HG03095 (cell line): ENCODE results near the gene CLCA4.

Experiments
- ATAC-seq: cut with Tn5 transposase; IDR thresholded peaks from one replicate; pipeline ENCODE4 v1.9.1; 2021; ENCODE audit warnings: moderate library complexity; ENCODE audit not compliant: unreplicated experiment

Gene CLCA4

DNA sequence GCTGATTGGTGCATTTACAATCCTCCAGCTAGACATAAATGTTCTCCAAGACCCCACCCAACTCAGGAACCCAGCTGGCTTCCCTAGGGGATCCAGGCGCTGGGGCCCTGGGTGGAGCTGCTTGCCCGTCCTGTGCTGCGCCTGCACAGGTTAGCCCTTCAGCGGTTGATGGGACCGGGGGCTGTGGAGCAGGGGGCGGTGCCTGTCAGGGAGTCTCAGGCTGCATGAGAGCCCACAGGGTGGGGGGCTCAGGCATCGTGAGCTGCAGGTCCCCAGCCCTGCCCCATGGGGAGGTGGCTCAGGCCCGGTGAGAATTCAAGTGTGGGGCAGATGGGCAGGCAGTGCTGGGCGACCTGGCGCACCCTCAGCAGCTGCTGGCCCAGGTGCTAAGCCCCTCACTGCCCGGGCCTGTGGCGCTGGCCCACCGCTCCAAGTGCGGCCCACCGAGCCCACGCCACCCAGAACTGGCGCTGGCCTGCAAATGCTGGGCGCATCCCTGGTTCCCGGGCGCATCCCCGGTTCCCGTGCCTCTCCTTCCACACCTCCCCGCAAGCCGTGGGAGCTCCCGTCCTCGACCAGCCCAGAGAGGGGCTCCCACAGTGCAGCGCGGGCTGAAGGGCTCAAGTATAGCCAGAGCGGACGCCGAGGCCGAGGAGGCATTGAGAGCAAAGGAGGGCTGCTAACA lies 23.1 kb upstream of the CLCA4 start:
- ATAC-seq: no peak

DNA sequence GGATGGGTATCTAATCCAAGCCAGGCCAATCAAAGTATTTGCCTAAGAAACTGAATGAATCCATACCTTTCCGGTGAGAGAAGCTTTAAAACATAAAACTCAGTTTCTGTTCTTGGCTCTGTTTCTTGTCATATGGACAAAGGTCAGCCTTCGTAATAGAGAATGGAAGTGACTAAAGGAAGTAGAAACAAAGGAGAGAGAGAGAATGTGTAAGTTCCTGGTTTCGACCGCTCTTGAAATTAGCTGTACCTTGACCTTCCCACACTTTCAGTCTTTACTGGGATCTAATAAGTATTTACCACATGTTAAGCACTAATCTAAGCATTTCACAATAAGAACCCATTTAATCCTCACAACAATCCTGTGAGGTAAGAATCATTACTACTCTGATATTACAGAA lies 19.6 kb upstream of the CLCA4 start:
- no peak for ATAC-seq

DNA sequence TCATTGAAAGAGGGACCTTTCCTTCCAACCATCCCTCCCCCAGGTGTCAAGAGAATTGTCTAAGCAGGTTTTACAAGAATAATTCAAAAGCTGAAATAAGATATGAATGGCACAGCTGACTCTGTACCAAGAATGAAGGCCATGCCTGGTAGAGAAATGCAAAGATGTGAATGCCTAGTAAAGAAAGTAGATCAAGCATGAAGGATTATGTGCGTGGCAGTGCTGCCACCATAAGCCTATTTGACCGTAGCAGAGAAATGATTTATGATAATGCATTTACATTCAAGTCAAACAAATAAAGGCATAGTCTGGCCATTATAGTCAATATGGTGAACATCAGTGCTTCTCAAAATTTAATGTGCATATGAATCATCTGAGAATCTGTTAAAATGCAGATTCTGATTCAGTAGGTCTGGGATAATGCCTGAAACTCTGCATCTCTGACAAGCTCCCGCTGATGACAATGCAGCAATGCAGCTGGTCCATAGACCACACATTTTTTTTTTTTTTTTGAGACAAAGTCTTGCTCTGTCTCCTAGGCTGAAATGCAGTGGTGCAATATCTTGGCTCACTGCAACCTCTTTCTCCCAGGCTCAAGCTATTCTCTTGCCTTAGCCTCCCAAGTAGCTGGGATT lies 16.6 kb upstream of the CLCA4 start:
- ATAC-seq: no peak

DNA sequence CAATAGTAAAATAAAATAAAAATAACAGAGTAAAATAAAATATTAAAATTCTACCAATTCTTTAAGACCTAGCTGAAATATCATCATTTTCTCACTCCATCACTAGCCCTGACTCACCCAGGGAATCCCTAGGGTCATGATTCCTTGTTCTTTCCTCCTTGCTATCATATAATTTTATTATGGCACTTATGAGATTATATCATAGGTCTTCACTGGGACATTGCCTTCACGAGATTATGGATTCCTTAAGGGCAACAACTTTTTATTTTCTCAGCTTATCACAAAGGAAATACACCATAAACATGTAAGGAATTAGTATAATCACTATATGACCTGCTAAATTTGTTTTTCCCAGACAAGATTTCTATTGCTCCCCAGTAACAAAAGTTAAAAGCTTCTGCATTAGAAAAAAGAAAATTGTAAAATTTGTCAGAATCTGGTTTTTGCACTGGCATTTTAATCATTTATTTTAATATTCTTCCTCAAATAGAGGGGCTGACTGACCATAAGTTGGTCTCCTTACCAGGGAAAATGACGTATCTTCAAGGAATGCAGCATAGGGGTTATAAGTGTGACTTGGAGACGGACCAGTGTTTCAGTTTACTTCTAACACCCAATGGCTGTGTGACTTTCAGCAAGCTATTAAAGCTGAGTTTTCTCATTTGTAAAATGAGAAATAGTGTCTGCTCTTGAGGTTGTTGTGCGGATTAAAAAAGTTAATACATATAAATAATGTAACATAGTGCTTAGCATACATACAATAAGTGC lies 8.8 kb upstream of the CLCA4 start:
- no peak for ATAC-seq

DNA sequence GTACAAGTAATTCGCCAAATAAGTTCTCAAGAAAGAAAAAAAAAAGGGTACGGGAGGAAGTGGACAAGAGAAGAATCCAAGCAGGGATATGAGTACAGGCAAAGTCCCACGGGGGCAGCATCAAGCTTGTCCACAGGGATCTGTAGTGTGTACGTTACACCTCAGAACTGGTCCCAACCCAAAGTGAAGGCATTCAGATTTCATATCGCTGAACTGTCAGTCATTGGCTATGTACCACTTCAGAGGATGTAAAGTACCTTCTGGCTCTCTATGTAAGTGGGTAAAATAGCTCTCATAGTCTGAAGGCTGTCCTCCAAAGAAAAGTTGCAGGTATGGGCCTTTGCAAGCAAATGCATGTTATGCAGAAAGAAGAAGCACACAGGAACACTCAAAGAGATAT lies 8.1 kb upstream of the CLCA4 start:
- ATAC-seq: no peak

DNA sequence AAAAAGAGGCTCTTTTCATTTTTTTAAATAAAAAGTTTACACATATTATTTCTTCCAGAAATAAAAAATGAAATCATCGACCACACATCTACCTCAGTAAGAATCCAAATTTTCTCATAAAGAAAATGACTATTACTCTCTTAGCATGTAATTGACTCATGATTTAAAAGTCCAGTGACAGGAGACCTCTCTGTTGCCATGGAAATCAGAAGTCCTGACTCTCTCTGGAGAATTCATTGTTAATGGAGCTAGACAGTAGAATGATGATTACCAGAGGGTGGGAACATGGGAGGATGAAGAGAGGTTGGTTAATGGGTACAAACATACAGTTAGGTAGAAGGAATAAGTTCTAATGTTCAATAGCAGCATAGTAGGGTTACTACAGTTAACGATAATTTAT lies 5.0 kb upstream of the CLCA4 start:
- no peak for ATAC-seq

DNA sequence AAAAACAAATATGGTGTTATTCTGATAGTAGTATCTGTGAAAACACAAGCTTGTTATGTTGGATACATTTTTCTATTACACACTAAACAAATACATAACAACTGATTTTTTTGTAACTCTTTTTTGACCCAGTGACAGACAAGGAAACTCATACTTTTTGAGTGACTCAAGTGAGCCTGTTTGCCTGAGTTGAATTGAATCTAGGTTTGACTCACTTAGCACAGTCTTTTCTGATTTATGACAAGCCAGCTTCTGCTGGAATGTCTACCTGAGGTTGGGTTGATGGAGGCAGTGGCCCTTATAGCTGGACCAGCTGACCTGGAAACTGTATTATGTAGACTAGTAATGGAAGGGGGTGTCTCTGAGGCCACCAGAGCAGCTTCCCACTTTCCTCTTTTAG lies 4.2 kb upstream of the CLCA4 start:
- no peak for ATAC-seq

DNA sequence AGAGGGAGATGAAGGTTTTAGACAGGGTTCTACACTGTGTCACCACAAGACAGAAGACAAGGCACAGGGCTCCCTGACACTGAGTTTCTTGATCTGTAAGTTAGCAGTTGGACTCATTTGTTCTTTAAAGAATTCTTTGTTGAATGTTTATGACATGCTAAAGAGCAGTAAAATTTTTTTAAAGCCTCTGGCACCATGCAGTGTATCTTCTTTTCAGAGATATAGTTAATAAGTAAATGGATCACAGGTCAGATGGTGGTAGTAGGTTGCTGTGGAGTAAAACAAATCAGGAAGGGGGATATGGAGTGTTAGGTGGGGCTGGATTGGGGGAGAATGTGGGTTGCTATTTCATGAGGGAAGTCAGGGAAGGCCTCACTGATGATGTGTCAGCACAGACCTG lies 2.0 kb downstream of the CLCA4 start:
- ATAC-seq: no peak

DNA sequence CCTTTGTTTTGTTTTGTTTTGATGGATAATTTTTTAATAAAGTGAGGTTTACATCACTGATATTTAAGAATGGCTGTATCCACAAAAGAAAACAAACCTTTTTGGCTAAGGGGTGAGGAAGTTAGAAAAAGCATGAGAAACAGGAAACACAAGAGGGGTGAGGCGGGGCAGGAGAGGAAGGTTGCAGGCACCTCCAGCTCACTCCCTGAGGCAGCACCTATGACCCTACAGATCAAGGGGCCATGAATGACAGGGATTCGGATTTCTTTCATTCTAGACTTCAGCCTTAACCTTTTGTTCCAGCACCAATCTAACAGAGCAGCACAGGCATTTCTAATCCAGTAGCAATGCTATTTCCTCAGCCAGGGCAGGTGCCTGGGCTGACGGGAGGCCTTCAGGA lies 4.4 kb downstream of the CLCA4 start:
- ATAC-seq: no peak

DNA sequence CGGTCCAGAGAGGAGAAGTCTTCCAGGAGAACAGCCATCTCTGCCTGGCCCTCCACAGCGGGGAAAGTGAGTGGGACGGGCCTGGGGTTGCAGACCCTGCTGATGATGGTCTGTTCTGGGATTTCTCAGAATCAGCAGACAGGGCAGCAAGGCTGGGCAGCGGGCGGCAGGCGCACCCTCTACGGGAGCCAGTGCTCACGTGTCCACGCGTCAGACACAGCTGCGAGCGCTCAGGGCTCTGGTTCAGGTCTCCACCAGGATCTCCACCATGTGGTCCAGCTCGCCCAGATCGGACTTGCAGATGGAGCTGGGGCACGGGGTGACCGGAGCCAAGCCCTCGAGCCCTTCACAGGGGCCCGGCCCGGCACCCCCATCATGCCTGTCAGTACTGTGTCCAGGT lies 5.5 kb downstream of the CLCA4 start:
- no peak for ATAC-seq

DNA sequence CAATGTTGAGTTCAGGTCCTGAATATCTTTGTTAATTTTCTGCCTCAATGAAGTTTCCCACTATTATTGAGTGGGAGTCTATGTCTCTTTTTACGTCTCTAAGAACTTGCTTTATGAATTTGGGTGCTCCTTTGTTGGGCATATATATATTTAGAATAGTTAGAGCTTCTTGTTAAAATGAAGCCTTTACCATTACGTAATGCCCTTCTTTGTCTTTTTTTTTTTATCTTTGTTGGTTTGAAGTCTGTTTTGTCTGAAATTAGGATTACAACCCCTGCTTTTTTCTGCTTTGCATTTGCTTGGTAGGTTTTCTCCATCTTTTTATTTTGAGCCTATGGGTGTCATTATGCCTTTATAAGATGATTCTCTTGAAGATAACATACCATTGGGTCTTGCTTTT lies 10.9 kb downstream of the CLCA4 start:
- ATAC-seq: no peak

DNA sequence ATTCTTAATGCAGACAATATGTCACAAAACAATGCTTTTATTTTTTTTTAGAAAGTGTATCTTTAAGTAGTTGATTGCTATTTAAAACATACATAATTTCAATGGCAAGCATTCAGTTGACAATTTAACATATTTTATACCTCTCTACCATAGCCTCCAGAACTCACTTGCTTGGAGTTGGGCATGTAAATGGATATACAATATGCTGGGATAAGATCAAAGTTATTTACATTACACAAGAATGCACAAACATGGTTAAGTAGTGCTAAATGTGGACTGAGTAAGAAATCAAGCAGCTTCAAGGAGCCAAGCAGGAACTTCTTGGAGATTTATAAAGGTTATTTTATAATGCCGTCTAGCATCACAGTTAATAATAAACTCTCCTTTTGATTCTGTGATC lies 17.0 kb downstream of the CLCA4 start:
- ATAC-seq: no peak

DNA sequence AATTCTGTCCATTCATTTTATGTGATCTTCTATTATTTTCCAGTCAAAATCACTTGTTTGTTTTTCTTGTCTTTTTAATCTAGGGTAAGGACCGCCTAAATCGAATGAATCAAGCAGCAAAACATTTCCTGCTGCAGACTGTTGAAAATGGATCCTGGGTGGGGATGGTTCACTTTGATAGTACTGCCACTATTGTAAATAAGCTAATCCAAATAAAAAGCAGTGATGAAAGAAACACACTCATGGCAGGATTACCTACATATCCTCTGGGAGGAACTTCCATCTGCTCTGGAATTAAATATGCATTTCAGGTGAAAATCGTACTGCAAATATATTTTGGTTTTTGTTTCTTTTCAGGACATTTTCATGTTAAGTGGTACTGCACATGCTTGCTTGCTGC lies 20.5 kb downstream of the CLCA4 start:
- no peak for ATAC-seq

DNA sequence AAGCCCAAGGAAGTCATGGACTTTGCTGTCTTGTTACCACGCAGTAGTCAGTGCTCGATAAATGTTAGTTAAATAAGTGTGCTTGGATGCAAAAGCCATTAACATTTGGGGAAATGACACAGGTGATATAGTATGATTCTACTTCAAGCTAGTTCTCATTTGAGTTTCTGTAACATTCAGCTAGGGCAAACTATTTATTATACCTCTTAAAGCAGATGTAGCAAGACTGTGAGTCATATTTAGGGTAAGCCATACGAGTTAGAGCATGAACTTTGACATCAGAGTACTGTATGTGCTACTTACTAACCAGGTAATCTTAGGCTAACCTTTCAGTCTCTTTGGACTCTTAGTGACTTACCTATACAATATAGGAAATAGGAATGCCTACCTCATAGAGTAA lies 21.0 kb downstream of the CLCA4 start:
- ATAC-seq: no peak

DNA sequence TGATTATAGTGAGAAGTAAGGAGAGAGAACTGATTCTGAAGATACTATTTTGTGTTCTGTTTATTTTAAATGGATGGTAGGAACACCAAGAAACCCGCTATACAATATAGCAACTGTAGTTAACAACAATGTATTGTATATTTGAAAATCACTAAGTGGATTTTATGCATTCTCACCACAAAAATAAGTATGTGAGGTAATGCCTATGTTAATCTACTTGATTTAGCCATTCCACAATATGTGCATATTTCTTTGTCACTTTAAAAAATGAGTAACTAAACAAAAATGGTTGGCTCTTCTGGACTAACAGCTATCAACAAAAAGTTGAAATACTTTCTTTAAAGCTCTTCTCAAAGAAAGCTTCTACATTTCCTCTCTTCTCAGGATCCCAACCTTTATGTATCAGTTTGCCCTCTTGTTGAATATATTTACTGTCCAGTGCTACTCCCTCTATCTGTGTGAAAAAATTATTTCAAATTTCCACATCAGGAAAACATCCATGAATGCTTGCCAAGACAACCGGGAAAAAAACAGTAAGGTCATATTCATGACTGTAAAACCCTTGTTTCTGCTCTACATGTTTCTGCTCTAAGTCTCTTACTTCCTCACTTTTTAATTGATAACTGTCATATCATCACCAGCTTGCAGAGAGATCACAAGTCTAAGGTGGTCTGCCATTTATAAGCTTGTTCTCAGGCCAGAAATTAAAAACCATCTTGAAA lies 27.0 kb downstream of the CLCA4 start:
- no peak for ATAC-seq

DNA sequence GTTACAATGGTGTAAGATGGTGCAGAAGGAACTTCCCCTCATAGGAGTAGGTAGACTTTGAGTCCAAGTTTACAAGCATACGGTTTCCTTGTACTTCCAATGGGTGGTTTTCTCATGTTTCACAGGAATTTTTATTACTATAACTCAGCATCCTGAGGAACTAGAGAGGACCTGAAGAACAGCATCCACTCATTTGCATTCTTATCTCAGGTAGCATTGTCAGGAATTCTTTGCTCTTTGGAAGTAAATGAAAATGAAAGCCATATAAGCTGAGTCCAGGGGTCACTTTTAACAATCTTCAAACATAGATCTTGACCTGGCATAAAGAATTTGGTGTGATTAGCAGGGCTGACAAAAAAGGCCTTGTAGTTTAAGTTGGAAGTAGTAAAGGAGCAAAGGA lies 34.4 kb downstream of the CLCA4 start:
- ATAC-seq: no peak

DNA sequence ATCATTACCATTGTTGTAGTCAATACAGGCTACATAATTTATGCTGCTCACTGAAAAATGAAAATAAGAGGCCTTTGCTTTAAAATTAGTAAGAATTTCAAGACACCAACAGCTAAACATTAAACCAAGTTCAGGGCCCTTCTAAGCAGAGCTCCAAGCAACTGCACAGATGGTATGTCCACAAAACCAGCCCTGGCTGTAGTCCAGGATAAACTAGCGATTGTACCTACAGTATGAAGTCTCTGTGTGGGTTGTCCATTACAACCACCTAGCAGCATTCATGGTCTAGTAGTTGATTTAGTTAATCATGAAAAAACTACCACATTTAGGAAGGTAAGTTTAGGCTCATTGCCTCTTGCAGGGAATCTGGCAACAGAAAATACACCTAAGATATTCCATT lies 35.3 kb downstream of the CLCA4 start:
- no peak for ATAC-seq

DNA sequence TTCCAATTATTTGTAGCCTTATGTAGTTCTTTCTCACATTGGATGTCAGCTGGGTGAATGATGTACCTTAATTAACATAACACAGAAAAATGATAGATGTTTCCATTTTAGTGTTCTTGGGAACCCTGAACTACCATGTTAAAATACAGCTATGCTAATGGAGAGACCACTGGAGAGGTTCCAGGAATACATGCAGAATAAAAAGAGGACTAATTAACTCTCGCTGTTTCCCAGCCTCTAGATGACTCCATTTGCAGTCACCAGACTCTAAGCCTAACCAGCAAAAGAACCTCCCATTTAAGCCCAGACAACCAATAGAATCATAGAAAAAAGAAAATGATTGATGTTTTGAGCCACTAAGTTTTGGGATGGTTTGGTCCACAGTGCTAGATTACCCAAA lies 36.2 kb downstream of the CLCA4 start:
- ATAC-seq: no peak

DNA sequence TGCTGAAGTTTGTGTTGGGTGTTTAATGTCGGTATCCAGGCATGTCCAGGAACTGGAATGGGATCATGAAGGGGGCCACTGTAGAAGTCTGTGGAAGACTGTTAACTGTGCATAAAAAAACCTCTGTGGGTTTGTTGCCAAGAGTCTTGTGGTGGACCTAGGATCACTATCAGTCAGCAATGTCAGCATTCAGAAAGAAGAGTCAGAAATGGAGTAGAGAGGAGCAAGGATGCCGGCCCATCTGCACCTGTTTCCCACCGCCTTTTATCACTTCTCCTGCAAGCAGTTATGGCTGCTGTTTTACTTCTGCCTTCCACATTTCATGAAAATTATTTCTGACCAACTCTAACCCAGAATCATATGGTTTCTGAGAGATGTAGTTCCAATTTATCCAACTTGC lies 36.7 kb downstream of the CLCA4 start:
- ATAC-seq: no peak

DNA sequence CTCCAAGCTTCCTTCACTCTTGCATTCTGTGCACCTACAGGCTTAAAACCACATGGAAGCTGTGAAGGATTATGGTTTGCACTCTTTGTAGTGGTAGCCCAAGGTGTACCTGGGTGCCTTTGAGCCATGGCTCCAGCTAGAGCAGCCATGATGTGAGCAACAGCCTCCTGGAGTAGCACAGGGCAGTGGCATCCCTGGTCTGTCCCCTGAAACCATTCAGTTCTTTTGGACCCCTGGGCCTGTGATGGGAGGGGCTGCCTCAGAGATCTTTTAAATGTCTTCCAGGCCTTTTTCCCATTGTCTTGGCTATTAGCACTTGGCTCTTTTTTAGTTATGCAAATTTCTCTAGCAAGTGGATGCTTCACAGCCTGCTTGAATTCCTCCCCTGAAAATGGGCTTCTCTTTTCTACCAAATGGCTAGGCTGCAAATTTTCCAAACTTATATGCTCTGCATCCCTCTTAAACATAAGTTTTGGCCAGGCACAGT lies 47.4 kb downstream of the CLCA4 start:
- ATAC-seq: no peak

DNA sequence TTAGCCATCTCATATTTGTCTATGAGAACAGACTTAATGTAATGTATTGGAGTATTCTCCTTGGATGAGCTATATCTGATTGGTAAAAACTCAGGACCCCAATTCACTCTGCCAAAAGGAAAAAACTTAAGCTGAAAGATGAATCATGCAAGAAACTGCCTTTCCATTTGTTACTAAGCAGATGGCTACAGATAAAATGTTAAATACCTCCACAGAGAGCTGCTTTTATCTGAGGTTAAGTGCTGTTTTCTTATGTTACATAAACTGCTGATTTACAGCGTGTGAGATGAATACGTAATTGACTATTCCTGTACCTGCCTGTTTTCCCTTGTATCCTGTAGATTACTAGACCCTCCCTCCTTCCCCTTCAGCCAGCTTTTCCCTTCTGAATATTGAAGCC lies 49.3 kb downstream of the CLCA4 start:
- ATAC-seq: no peak
